Measurements from ENCODE around the gene SHB. TPM values are rescaled to one million over a fixed set of nuclear protein-coding genes. Genes with fewer than 3 reads are reported as not detected.

The SHB gene
- total and polyA plus RNA-seq, 2 donors (not counting 3 experiments of a cell fraction or from before 2014, with no cell fraction given), result 13.4 to 24.9 TPM

- DNase-seq (ENCODE audit: low read depth, low spot score) (no peak), FAIRE-seq (no peak)
- intact Hi-C loops (cut with micrococcal nuclease), result no loop called here
- CTCF ChIA-PET, result interaction anchor here (0.8 to 1.1 kb wide), 2 partner anchors 16 to 147 kb away, joined by 3 read pairs; partner anchors contain the start of gene SHB
- no peak for TF ChIP-seq POLR2AphosphoS5 (IDR thresholded peaks at IDR 0.05; ENCODE audit: insufficient read depth, low read depth, low read length)
- TF ChIP-seq CTCF (IDR thresholded peaks at IDR 0.05; ENCODE audit: extremely low read depth in 1 of 2, insufficient read depth in 1 of 2, low read depth in 1 of 2, low read length in 2 of 2), result no peak
- TF ChIP-seq MAX (IDR thresholded peaks at IDR 0.05; ENCODE audit: insufficient read depth, insufficient read length), result no peak
- TF ChIP-seq MYC (IDR thresholded peaks at IDR 0.05; ENCODE audit: low read depth, low read length), result no peak
- no peak for TF ChIP-seq GATA2 (IDR thresholded peaks at IDR 0.05; ENCODE audit: insufficient read depth, insufficient read length, low read depth, low read length)
- TF ChIP-seq EZH2 (IDR thresholded peaks at IDR 0.05; ENCODE audit: borderline replicate concordance, low read depth, low read length, severe bottlenecking), result no peak
- TF ChIP-seq FOS (IDR thresholded peaks at IDR 0.05; ENCODE audit: borderline replicate concordance, insufficient read depth, low read length), result no peak
- no peak for TF ChIP-seq POLR2A (IDR thresholded peaks at IDR 0.05; ENCODE audit: low read depth, low read length)
- BruUV-seq (replicated peaks), result no TSS peak
- no peaks in the 10 kb centered on the region for H4K20me1 ChIP-seq (replicated peaks; ENCODE audit: control insufficient read depth, extremely low read depth, insufficient read depth, low read length)
- no peak overlapping the region for H2AFZ ChIP-seq (ENCODE audit: low read depth, low read length)
- H3K36me3 ChIP-seq (ENCODE audit: control insufficient read depth in 2 of 2, extremely low read depth in 1 of 2, insufficient read depth in 2 of 2, low read length in 2 of 2), result peaks cover 0 to 8% of the 10 kb centered on the region in 2 experiments
- H3K4me2 ChIP-seq (ENCODE audit: insufficient read depth, low read length), result no peak overlapping the region
- POLR2A ChIA-PET, result interaction anchor here (0.6 kb wide), 1 partner anchor 22 kb away, joined by 3 read pairs; no protein-coding TSS in a partner anchor
- no peak overlapping the region for H3K4me3 ChIP-seq (replicated peaks in 1 of 3; ENCODE audit: insufficient read depth in 1 of 3, low read depth in 1 of 3, low read length in 3 of 3)
- no peaks in the 10 kb centered on the region for H3K79me2 ChIP-seq (ENCODE audit: control insufficient read depth, insufficient read depth, low read length)
- H3K27ac ChIP-seq (ENCODE audit: insufficient read depth, low read depth, low read length), result no peak overlapping the region
- no peak overlapping the region for H3K9ac ChIP-seq (replicated peaks; ENCODE audit: extremely low read depth, insufficient read depth, low read length)
- dilution Hi-C loops (cut with MboI; ENCODE audit: extremely low pct_ligation_motif_present, low sequenced_read_pairs), result no loop called here
- H3K27me3 ChIP-seq (ENCODE audit: control insufficient read depth in 2 of 2, insufficient read depth in 2 of 2, low read length in 2 of 2), result no peaks in the 10 kb centered on the region
- H3K4me1 ChIP-seq (ENCODE audit: control insufficient read depth, extremely low read depth, insufficient read depth, low read length), result peaks cover 25% of the 10 kb centered on the region
- no peaks in the 10 kb centered on the region for H3K9me3 ChIP-seq (replicated peaks; ENCODE audit: control insufficient read depth, insufficient read depth, low read length)
- no peaks in the 10 kb centered on the region for H3K9me1 ChIP-seq (replicated peaks; ENCODE audit: control insufficient read depth, extremely low read depth, insufficient read depth, low read length)
Measured at GRCh38 chr9:37921546-37922300, 147.3 kb downstream of the SHB start.

Measured in endothelial cell of umbilical vein (primary cell).